DOHH2 (cell line): ENCODE measurements around the gene CHD8.

Experiments used
- H3F3A ChIP-seq: fragments of 200-600 bp; sonication (generic), shearing (Covaris generic); 2 replicates; pipeline ENCODE4 v1.6.0; 2016; ENCODE audit warnings: antibody characterized with exemption, mild to moderate bottlenecking; ENCODE audit not compliant: control insufficient read depth, insufficient read depth
- H3K27ac ChIP-seq: fragments of 200-600 bp; sonication (generic); 2 replicates; pipeline ENCODE4 v1.5.1; 2014; ENCODE audit warnings: low read depth, mild to moderate bottlenecking, low read length, moderate library complexity
- H3K27me3 ChIP-seq: fragments of 200-600 bp; sonication (generic); 2 replicates; pipeline ENCODE4 v1.6.1; 2014; ENCODE audit warnings: mild to moderate bottlenecking, low read length, mixed read lengths; ENCODE audit not compliant: control insufficient read depth
- H3K36me3 ChIP-seq: fragments of 200-600 bp; sonication (generic); 2 replicates; pipeline ENCODE4 v1.6.1; 2014; ENCODE audit warnings: mild to moderate bottlenecking, low read length, moderate library complexity, mixed read lengths; ENCODE audit not compliant: control insufficient read depth
- H3K4me1 ChIP-seq: fragments of 200-600 bp; sonication (generic); 2 replicates; pipeline ENCODE4 v1.6.1; 2014; ENCODE audit warnings: mild to moderate bottlenecking, low read length, mixed read lengths; ENCODE audit not compliant: control insufficient read depth
- H3K4me2 ChIP-seq: fragments of 200-600 bp; sonication (generic); 2 replicates; pipeline ENCODE4 v1.6.0; 2014; ENCODE audit warnings: mild to moderate bottlenecking, low read length, moderate library complexity
- H3K4me3 ChIP-seq: fragments of 200-600 bp; sonication (generic); 2 replicates; pipeline ENCODE4 v1.5.1; 2014; ENCODE audit warnings: mild to moderate bottlenecking, low read length, mixed read lengths
- H3K79me2 ChIP-seq: fragments of 200-600 bp; sonication (generic); 2 replicates; pipeline ENCODE4 v1.6.1; 2014; ENCODE audit warnings: mild to moderate bottlenecking, low read length, mixed read lengths; ENCODE audit not compliant: control insufficient read depth
- H3K9me2 ChIP-seq: fragments of 200-600 bp; sonication (generic); replicated peaks from 2 replicates; pipeline ENCODE4 v1.6.1; 2014; ENCODE audit warnings: mild to moderate bottlenecking, low read length, mixed read lengths; ENCODE audit not compliant: control insufficient read depth
- H3K9me3 ChIP-seq: fragments of 200-600 bp; sonication (generic); 2 replicates; pipeline ENCODE4 v1.6.1; 2014; ENCODE audit warnings: antibody characterized with exemption, low read length, mixed read lengths; ENCODE audit not compliant: control insufficient read depth, insufficient read depth
- H4K20me1 ChIP-seq: fragments of 200-600 bp; sonication (generic); 2 replicates; pipeline ENCODE4 v1.6.0; 2014; ENCODE audit warnings: low read depth, mild to moderate bottlenecking, antibody characterized with exemption, low read length, moderate library complexity; ENCODE audit not compliant: control insufficient read depth, insufficient read depth
- CTCF ChIP-seq: fragments of 200-600 bp; sonication (generic); IDR thresholded peaks from one replicate; pipeline ENCODE4 v1.5.1; 2014; ENCODE audit warnings: antibody characterized with exemption, mild to moderate bottlenecking, low read depth, low read length; ENCODE audit not compliant: poor library complexity, severe bottlenecking
- EZH2phosphoT487 ChIP-seq: fragments of 200-600 bp; sonication (generic); IDR thresholded peaks from 2 replicates; pipeline ENCODE4 v1.6.1; 2017; ENCODE audit warnings: borderline replicate concordance, mild to moderate bottlenecking, antibody characterized with exemption, low read length, moderate library complexity, mixed read lengths

CHD8 gene

DNA sequence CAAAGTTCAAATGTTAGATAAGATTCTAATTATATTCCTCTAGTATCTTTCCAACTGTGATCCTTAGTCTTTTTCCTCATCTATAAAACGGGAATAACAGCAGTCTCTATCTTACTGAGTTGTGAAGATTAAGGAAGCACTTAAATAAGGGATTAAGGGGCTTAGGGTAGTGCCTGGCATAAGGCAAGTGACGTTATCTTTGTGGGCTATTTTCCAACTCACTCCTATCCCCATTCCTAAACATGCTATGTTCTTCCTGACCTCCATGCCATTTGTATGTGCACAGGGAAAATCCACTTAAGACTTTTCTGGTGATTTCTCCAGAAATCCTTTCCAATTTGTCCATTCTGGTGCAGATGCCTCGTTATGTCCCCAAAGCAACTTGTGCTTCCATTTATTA lies 105.4 kb downstream of the CHD8 start:
- TF ChIP-seq CTCF (no peak), EZH2phosphoT487 (no peak)
- Histone ChIP-seq H3K79me2 (no peaks in the 10 kb centered on the region), H4K20me1 (no peaks in the 10 kb centered on the region), H3K4me2 (no peak overlapping the region), H3K9me3 (no peaks in the 10 kb centered on the region), H3K27ac (no peak overlapping the region), H3F3A (peaks cover 38% of the 10 kb centered on the region), H3K4me3 (no peak overlapping the region), H3K36me3 (peaks cover 49% of the 10 kb centered on the region), H3K4me1 (peaks cover 14% of the 10 kb centered on the region), H3K27me3 (no peaks in the 10 kb centered on the region; the same call in 1 of the 2 replicates), H3K9me2 (no peaks in the 10 kb centered on the region)

- no peak overlapping the region for H3K27ac ChIP-seq
- peaks cover 19% of the 10 kb centered on the region for H3K36me3 ChIP-seq
- no peaks in the 10 kb centered on the region for H3K9me2 ChIP-seq
- no peaks in the 10 kb centered on the region for H4K20me1 ChIP-seq
- no peaks in the 10 kb centered on the region; the same call in 1 of the 2 replicates for H3K27me3 ChIP-seq
- no peak overlapping the region for H3K4me2 ChIP-seq
- no peaks in the 10 kb centered on the region for H3K9me3 ChIP-seq
- H3K79me2 ChIP-seq, result no peaks in the 10 kb centered on the region
- peaks cover 18% of the 10 kb centered on the region for H3F3A ChIP-seq
- TF ChIP-seq CTCF (no peak), EZH2phosphoT487 (no peak)
- H3K4me1 ChIP-seq, result peaks cover 2% of the 10 kb centered on the region
- no peak overlapping the region for H3K4me3 ChIP-seq
These were observed 108.7 kb downstream of the CHD8 start for GRCh38 chr14:21347201-21347600.

DNA sequence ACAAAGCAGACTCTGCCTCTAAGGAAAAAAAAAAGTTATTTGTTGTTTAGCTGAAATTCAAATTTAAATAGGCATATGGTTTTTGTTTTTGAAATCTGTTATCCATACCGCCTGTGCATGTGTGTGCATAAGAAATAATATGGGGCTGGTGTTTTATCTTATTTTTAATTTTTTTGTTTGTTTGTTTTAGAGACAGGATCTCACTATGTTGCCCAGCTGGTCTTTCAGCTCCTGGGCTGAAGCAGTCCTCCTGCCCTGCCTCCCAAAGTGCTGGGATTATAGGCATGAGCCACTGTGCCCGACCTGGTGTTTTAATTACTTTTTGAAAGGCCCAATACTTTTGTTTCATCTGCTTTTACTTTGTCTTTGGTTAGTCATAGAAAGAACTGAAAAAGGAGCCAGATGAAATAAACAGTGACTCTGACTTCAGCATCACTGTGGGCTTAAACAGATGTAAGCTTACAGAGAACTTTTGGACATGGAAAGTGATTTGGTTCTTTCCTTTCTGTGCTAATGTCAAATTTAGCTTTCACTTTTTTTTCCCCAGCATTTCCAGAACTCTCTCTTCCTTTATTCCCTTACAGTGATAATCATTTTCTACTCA lies 109.3 kb downstream of the CHD8 start:
- no peak for TF ChIP-seq CTCF
- TF ChIP-seq EZH2phosphoT487, result no peak
- peaks cover 13% of the 10 kb centered on the region for H3K36me3 ChIP-seq
- no peak overlapping the region for H3K27ac ChIP-seq
- H3K9me2 ChIP-seq, result no peaks in the 10 kb centered on the region
- no peaks in the 10 kb centered on the region for H3K4me1 ChIP-seq
- no peak overlapping the region for H3K4me2 ChIP-seq
- H3K9me3 ChIP-seq, result no peaks in the 10 kb centered on the region
- H3K4me3 ChIP-seq, result no peak overlapping the region
- no peaks in the 10 kb centered on the region for H4K20me1 ChIP-seq
- no peaks in the 10 kb centered on the region for H3K79me2 ChIP-seq
- H3F3A ChIP-seq, result peaks cover 15% of the 10 kb centered on the region
- H3K27me3 ChIP-seq, result no peaks in the 10 kb centered on the region; the same call in 1 of the 2 replicates
